ENCODE results near the gene OCLN. TPM values are rescaled to one million over a fixed set of nuclear protein-coding genes. Genes with fewer than 3 reads are reported as not detected.
"Not testable (repeated sequence)": the region's sequence is repeated elsewhere in the genome, so short reads cannot be mapped to it uniquely, and the experiment has no call there.

The OCLN gene
- total and polyA plus RNA-seq, 2 experiments from 2014 or later = 14.3 to 61.6 TPM

- no peak for TF ChIP-seq ETS1 (IDR thresholded peaks at IDR 0.05)
- TF ChIP-seq EZH2 (IDR thresholded peaks at IDR 0.05; ENCODE audit: low read depth, unreplicated experiment) = no peak
- TF ChIP-seq REST (IDR thresholded peaks at IDR 0.05; ENCODE audit: unreplicated experiment) = no peak
These were observed 40.5 kb upstream of the OCLN start (continued) for GRCh38 chr5:69451941-69452647.

GRCh38 chr5:69453487-69453886, 39.1 kb upstream of the OCLN start:
- not testable (repeated sequence) for H3K4me3 Mint-ChIP-seq; H3K4me1 ChIP-seq (ENCODE audit: insufficient read depth); H3K36me3 Mint-ChIP-seq (ENCODE audit: low read depth); H2AFZ ChIP-seq; H4K20me1 ChIP-seq (replicated peaks; ENCODE audit: insufficient read depth); H3K9me3 Mint-ChIP-seq; H3K4me1 Mint-ChIP-seq; H3K79me2 ChIP-seq (replicated peaks; ENCODE audit: insufficient read depth); H3F3A ChIP-seq (replicated peaks; ENCODE audit: low read depth); DNase-seq (ENCODE audit: low spot score); H3K27ac Mint-ChIP-seq; H3K4me2 ChIP-seq; ATAC-seq; H3K36me3 ChIP-seq (ENCODE audit: insufficient read depth); H3K27ac ChIP-seq (ENCODE audit: low read depth); H3K4me3 ChIP-seq; H3K27me3 Mint-ChIP-seq (ENCODE audit: insufficient read depth, low read depth, poor library complexity); H3K9me2 ChIP-seq (ENCODE audit: insufficient read depth); H3K27me3 ChIP-seq (ENCODE audit: insufficient read depth)

GRCh38 chr5:69454460-69455249, 37.9 kb upstream of the OCLN start:
- no peak overlapping the region for H3K4me3 ChIP-seq
- no peak overlapping the region for H3K4me3 Mint-ChIP-seq
- ATAC-seq = no peak; the same call in 1 of the 3 replicates
- no peak for TF ChIP-seq EZH2phosphoT487 (IDR thresholded peaks at IDR 0.05; ENCODE audit: unreplicated experiment)
- no peak for TF ChIP-seq JUNB (IDR thresholded peaks at IDR 0.05; ENCODE audit: unreplicated experiment)
- TF ChIP-seq NANOG (IDR thresholded peaks at IDR 0.05; ENCODE audit: borderline replicate concordance) = no peak
- no peak for TF ChIP-seq EZH2 (IDR thresholded peaks at IDR 0.05; ENCODE audit: low read depth, unreplicated experiment)
- no peak for TF ChIP-seq CTCF (conservative IDR thresholded peaks at IDR 0.05; ENCODE audit: low read depth in 2 of 2)
- no peak for TF ChIP-seq CREB1 (CRISPR knock-in tag; IDR thresholded peaks at IDR 0.05; ENCODE audit: low read depth)
- no peak for TF ChIP-seq STAT1 (IDR thresholded peaks at IDR 0.05; ENCODE audit: unreplicated experiment)

More at GRCh38 chr5:69454460-69455249, 37.9 kb upstream of the OCLN start:
- no peaks in the 10 kb centered on the region for H3K9me3 Mint-ChIP-seq
- Histone ChIP-seq H3F3A (replicated peaks; ENCODE audit: low read depth) (no peaks in the 10 kb centered on the region), H3K27me3 (ENCODE audit: insufficient read depth) (no peaks in the 10 kb centered on the region), H4K20me1 (replicated peaks; ENCODE audit: insufficient read depth) (no peaks in the 10 kb centered on the region), H3K79me2 (replicated peaks; ENCODE audit: insufficient read depth) (no peaks in the 10 kb centered on the region), H2AFZ (peak overlapping the region; percentile 89; the same call in 1 of the 2 replicates), H3K27ac (ENCODE audit: low read depth) (no peak overlapping the region), H3K4me2 (no peak overlapping the region), H3K9me2 (ENCODE audit: insufficient read depth) (no peaks in the 10 kb centered on the region), H3K36me3 (ENCODE audit: insufficient read depth) (no peaks in the 10 kb centered on the region), H3K4me1 (ENCODE audit: insufficient read depth) (no peaks in the 10 kb centered on the region)
- no peaks in the 10 kb centered on the region for H3K4me1 Mint-ChIP-seq
- DNase-seq (ENCODE audit: low spot score) = no peak
- no peak overlapping the region for H3K27ac Mint-ChIP-seq
- H3K27me3 Mint-ChIP-seq (ENCODE audit: insufficient read depth, low read depth, poor library complexity) = no peaks in the 10 kb centered on the region
- H3K36me3 Mint-ChIP-seq (ENCODE audit: low read depth) = no peaks in the 10 kb centered on the region

Data from GM23338 (cell line).